C4-2B (cell line): ENCODE measurements around the gene C1S.

Experiments
- H3K27ac ChIP-seq: fragments of 450-650 bp; 2 replicates; pipeline ENCODE4 v1.5.1; 2017
- CTCF ChIP-seq: fragments of 450-650 bp; conservative IDR thresholded peaks from 2 replicates; pipeline ENCODE4 v1.5.1; 2017; ENCODE audit warnings: mild to moderate bottlenecking
- ZFX ChIP-seq: fragments of 450-650 bp; IDR thresholded peaks from 2 replicates; pipeline ENCODE4 v1.6.1; 2017

The C1S gene

GRCh38 chr12:7096979-7097378, 36.5 kb downstream of the C1S start:
- TF ChIP-seq ZFX, result no peak
- no peak for TF ChIP-seq CTCF
- no peak overlapping the region for H3K27ac ChIP-seq

GRCh38 chr12:7099290-7099996, 38.9 kb downstream of the C1S start:
- H3K27ac ChIP-seq, result no peak overlapping the region
- no peak for TF ChIP-seq ZFX
- TF ChIP-seq CTCF, result no peak

DNA sequence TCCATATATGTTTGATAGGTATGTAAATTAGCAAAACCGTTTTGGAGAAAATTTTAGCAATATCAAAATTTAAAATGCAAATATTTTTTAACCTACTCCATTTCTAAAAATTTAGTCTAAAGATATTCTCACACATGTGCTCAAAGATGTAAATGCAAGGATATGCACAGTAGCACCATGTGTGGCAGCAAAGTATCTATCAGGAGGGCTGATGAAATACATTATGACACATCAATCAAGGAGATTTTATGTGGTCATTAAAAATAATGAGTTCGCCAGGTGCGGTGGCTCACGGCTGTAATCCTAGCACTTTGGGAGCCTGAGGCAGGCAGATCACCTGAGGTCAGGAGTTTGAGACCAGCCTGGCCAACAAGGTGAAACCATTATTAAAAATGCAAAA, 39.7 kb downstream of the C1S start:
- TF ChIP-seq ZFX (no peak), CTCF (no peak)
- H3K27ac ChIP-seq, result no peak overlapping the region

GRCh38 chr12:7101047-7101693, 40.7 kb downstream of the C1S start:
- no peak overlapping the region for H3K27ac ChIP-seq
- TF ChIP-seq CTCF, result no peak
- no peak for TF ChIP-seq ZFX

GRCh38 chr12:7101694-7102131, 41.2 kb downstream of the C1S start:
- TF ChIP-seq ZFX (no peak), CTCF (no peak)
- H3K27ac ChIP-seq, result no peak overlapping the region

- no peak for TF ChIP-seq ZFX
- H3K27ac ChIP-seq, result no peak overlapping the region
Observed at GRCh38 chr12:7102582-7102981, 42.1 kb downstream of the C1S start.

DNA sequence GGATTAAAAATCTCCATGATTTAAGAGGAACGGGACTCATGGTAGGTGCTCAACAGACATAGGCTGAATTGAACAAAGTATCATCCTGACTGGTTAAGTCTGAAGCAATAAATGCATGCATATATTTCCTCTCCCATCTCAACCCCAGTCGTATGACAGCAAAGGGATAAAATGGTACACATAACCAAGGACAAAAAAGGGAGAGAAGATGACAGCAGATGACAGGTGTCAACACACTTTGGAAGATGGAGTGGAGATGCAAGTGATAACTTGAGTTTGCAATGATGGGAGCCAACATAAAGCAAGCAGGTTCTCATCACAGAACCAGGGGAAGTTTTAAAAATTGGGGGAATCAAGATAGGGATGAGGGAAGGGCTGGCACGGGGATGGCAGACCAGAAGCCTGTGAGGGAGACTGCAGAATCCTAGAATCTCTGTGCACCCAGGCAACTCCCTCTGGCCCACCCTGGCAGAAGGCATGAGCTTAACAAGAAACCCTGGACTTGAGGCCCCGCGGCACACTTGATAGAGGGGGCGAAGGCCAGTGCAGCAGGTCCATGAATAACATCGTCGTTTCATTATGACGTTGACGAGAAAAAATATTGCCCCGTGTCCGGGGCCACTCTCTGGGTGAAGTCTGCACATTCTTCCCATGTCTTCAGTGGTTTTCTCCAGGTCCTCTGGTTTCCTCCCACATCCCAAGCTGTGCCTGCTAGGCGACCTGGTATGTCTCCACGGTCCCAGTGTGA, 43.5 kb downstream of the C1S start:
- TF ChIP-seq CTCF (no peak), ZFX (no peak)
- H3K27ac ChIP-seq, result no peak overlapping the region
